HG02642 (cell line): ENCODE results near the gene FAM221B.

Experiments
- ATAC-seq: cut with Tn5 transposase; IDR thresholded peaks from one replicate; pipeline ENCODE4 v1.9.1; 2021; ENCODE audit warnings: mild to moderate bottlenecking; ENCODE audit not compliant: unreplicated experiment, poor library complexity

The FAM221B gene

DNA sequence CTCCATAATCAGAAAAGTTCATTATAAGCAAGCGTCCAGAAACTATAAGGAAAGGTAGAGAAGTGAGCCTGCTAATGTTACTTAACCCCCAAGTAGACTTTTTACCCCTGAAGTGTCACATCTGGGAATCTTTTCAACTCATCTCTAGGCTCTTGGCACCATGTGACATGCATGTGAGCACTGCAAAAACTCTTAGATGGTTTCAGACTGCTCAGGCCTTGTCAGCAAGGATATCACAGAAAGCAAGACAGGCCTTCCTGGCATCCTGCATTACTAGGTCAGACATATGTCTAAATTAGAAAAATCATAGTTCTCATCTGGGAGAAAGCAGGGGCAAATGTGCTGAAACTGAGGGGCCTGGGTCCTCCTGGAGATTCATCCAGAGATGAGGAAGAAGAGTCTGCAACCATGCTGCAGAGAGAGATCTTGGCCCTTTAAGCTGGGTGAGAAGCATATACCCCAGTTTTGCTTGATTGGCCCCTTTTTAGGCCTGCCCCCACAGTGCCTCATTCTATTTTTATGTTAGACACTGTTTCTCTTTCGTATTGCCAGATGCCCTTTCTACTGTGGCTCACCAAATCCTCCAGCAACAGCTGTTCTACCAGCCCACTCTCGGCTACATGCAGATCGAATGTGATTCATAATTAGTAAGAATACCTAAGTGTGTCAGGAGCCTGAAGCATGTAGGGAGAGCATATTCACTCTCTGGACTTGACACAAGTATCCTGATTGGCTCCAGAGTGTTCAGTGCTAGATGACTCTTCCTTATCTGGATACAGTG, 19.4 kb upstream of the FAM221B start:
- ATAC-seq, result peak; percentile 91

DNA sequence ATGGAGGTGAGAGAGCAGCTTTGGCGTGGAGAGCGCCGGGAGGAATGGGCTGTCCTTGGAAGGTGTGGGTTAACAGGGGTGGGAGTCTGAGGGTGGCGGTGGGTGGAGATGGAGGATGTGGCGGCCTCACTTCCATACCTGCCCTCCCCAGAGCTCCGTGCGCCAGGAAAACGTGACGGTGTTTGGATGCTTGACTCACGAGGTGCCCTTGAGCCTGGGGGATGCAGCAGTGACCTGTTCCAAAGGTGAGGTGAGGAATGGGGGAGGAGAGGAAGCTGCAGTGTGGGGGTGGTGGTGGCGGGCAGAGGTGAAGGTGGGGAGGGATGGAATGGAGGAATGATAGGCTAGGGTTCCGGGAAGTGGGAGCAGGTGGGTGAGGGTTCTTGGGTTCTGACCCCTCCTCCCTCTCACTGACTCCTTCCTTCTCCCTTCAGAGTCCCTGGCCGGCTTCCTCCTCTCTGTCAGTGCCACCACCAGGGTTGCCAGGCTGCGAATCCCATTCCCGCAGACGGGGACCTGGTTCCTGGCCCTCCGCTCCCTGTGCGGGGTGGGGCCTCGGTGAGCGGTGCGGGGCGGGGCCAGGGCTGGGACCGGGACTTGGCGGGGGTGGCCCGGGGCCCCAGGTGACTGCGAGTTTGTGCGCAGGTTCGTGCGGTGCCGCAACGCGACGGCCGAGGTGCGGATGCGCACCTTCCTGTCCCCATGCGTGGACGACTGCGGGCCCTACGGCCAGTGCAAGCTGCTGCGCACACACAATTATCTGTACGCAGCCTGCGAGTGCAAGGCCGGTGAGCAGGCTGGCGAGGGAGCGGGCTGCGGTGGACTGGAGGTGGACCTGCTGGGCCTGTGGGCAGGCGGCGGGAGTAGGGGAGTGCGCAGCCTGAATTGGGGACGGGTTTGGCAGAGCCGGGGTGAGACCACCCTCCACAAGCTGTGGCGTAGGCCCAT, 17.6 kb upstream of the FAM221B start:
- ATAC-seq, result no peak

GRCh38 chr9:35844628-35845270, 16.2 kb upstream of the FAM221B start:
- no peak for ATAC-seq

- ATAC-seq, result peak; percentile 67
These were observed 14.3 kb upstream of the FAM221B start for GRCh38 chr9:35842795-35843194.

DNA sequence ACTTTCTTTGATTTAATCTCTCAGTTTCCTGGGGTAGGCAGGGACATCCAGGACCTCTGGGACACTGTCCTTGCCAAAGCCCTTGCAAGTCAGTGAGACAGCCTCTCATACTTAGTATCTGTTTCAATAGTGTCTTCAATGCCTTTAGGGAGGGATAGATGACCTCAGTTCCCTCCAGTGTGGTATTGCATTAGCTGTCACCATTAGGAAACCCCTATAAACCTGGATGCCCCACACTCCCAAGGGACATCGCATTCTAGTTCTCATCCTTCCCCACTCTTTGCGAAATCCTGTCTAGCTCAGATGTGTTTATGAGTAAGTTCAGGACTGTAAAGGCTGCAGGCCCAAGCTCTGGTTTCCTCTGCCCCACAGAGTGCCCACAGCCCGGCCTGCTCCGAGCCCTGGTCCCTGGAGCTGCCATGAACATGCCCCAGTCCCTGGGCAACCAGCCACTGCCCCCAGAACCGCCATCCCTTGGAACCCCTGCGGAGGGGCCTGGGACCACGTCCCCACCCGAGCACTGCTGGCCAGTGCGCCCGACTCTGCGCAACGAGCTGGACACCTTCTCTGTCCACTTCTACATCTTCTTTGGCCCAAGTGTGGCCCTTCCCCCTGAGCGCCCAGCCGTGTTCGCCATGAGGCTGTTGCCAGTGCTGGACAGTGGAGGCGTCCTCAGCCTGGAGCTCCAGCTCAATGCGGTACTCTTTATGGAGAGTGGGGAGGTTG, 13.7 kb upstream of the FAM221B start:
- peak; percentile 12 for ATAC-seq

- no peak for ATAC-seq
These were observed 13.0 kb upstream of the FAM221B start for GRCh38 chr9:35841645-35841900.

DNA sequence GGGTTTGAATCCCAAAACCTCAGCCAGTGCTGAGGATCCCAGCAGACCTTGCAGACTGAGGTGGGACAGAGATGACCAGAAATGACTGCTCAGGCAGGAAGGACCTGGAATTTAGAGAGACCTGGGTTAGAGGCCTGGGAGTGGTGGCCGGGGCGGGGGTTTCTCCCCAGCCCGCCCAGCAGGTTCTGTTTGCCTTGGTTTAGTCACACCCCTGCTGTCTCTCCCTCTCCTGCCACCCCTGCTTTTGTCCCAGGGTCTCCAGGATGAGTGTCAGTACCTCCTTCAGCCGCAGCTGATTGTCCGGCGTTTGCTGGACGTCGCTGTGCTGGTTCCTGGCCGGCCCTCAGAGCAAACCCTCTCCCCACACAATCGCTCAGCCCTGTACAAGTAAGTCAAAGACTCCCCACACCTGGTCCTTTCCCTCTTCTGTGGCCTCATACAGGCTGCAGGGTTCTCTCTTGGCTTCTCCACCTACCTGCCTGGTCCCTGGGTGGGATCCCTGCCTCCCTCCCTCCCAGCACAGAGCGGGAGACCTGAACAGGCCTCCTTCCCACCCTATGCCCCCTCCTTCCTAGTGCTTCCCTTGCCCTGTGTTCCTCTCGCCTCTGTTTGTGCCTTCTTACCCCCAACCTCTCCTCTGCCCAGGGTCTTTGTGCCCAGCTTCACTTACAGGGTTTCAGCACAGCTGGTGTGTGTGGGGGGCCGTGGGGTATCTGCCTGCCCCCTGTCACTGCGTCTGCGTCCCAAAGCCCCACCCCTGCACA, 12.5 kb upstream of the FAM221B start:
- ATAC-seq, result no peak

GRCh38 chr9:35839926-35840325, 11.4 kb upstream of the FAM221B start:
- ATAC-seq, result no peak

GRCh38 chr9:35836595-35836994, 8.1 kb upstream of the FAM221B start:
- no peak for ATAC-seq

- no peak for ATAC-seq
These were observed 7.2 kb upstream of the FAM221B start for GRCh38 chr9:35835766-35836165.

DNA sequence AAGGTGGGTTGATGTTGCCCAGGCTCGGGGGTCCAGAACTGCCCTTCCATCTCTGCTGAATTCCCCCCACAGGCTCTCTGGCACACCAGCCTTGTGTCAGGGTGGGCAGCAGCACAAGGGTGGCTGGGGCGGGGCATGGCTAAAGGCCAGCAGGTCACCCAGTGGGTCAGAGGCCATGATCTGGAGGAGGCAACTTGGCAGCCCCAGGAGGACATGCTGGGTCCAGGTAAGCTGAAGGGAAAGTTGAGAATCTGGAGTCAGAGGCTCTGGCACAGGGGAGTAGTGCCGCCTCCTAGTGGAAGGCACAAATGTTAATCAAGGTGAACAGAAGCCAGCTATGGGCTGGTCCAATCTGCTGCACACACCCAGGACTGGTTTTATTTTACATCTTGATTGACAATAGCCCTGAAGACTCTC, 6.7 kb upstream of the FAM221B start:
- ATAC-seq, result no peak

- ATAC-seq, result no peak
These were observed 6.0 kb upstream of the FAM221B start for GRCh38 chr9:35834260-35835215.

- ATAC-seq, result no peak
These were observed 4.3 kb upstream of the FAM221B start for GRCh38 chr9:35832814-35833213.

GRCh38 chr9:35831040-35831439, 2.5 kb upstream of the FAM221B start:
- ATAC-seq, result no peak

DNA sequence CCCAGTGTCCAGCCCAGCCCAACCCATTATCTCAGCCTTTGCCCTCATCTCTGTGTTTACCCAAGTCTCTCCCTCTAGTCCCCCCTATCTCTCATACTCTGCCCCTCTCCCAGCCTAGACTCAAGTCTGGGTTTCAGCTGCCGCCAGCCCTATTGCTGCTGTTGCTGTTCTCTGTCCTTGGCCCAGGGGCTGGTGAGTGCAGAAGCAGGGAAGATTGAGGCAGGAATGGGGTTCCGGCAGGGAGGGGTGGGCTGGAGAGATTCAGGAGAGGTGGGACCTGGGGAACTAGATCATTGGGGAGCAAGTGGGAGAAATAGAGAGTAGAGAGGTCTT, 1.2 kb upstream of the FAM221B start:
- no peak for ATAC-seq

GRCh38 chr9:35829084-35829763, 692 bp upstream of the FAM221B start, which contains the start of gene TMEM8B:
Gene TMEM8B, plus strand, starts transcription at chr9:35829228. Its CDS starts 220 bp downstream, at chr9:35829448.
- ATAC-seq, result peak; percentile 83

- ATAC-seq, result no peak
These were observed 1.0 kb downstream of the FAM221B start for GRCh38 chr9:35827486-35827885.

- peak; percentile 38 for ATAC-seq
These were observed 2.3 kb downstream of the FAM221B start for GRCh38 chr9:35826071-35826701.
